Smooth muscle cell (in vitro differentiated cells): ENCODE data around the gene FAM229B. TPM values are rescaled to one million over a fixed set of nuclear protein-coding genes. Genes with fewer than 3 reads are reported as not detected.

ENCODE experiments used
- DNase-seq: peaks from one replicate; lab custom pipeline; 2025; ENCODE audit not compliant: unreplicated experiment; lab: John Stamatoyannopoulos, UW
- H2AFZ ChIP-seq: fragments of 200-600 bp; sonication (generic); 2 replicates; pipeline ENCODE4 v1.6.0; 2016; ENCODE audit warnings: antibody characterized with exemption, low read depth, mild to moderate bottlenecking
- H3F3A ChIP-seq: fragments of 200-600 bp; sonication (generic); 2 replicates; pipeline ENCODE4 v1.6.0; 2017; ENCODE audit warnings: antibody characterized with exemption, low read depth
- H3K27ac ChIP-seq: fragments of 200-600 bp; sonication (generic); 2 replicates; pipeline ENCODE4 v1.5.1; 2016; ENCODE audit warnings: low read depth, mild to moderate bottlenecking
- H3K27me3 ChIP-seq: fragments of 200-600 bp; sonication (generic); 2 replicates; pipeline ENCODE4 v1.6.1; 2016; ENCODE audit warnings: low read depth, mild to moderate bottlenecking
- H3K36me3 ChIP-seq: fragments of 200-600 bp; sonication (generic); 2 replicates; pipeline ENCODE4 v1.5.1; 2016; ENCODE audit warnings: low read depth
- H3K4me1 ChIP-seq: fragments of 200-600 bp; sonication (generic); 2 replicates; pipeline ENCODE4 v1.5.1; 2016; ENCODE audit warnings: low read depth
- H3K4me2 ChIP-seq: fragments of 200-600 bp; sonication (generic); 2 replicates; pipeline ENCODE4 v1.6.0; 2016; ENCODE audit warnings: mild to moderate bottlenecking
- H3K4me3 ChIP-seq: fragments of 200-600 bp; sonication (generic); 2 replicates; pipeline ENCODE4 v1.5.1; 2016; ENCODE audit warnings: mild to moderate bottlenecking
- H3K79me2 ChIP-seq: fragments of 200-600 bp; sonication (generic); 2 replicates; pipeline ENCODE4 v1.6.0; 2016; ENCODE audit warnings: low read depth, mild to moderate bottlenecking
- H3K9ac ChIP-seq: fragments of 200-600 bp; sonication (generic); 2 replicates; pipeline ENCODE4 v1.6.0; 2016; ENCODE audit warnings: low read depth
- H3K9me3 ChIP-seq: fragments of 200-600 bp; sonication (generic); replicated peaks from 2 replicates; pipeline ENCODE4 v1.5.1; 2016; ENCODE audit warnings: low read depth
- H4K20me1 ChIP-seq: fragments of 200-600 bp; sonication (generic); 2 replicates; pipeline ENCODE4 v1.6.0; 2016; ENCODE audit warnings: low read depth
- CTCF ChIP-seq: fragments of 200-600 bp; sonication (generic); IDR thresholded peaks from 2 replicates; pipeline ENCODE4 v1.5.1; 2017; ENCODE audit warnings: borderline replicate concordance, mild to moderate bottlenecking, antibody characterized with exemption; ENCODE audit not compliant: insufficient read depth, poor library complexity, severe bottlenecking
- WGBS: methylation state at CpG from one replicate; pipeline ENCODE4 v1.1.7; 2016; ENCODE audit warnings: low lambda C conversion rate; 5-methylcytosine and 5-hydroxymethylcytosine counted together
- polyA plus RNA-seq: library from polyadenylated mRNA; unstranded; fragments of >200 nt; fragmentation: Nextera tagmentation; extraction: Ambion mirVana; gene quantifications from 2 replicates; pipeline ENCODE4 v1.2.1, GENCODE V29; 2016
- total RNA-seq: library from RNA; depleted of rRNA; stranded (reverse); fragments of >200 nt; gene quantifications from 2 replicates; pipeline ENCODE4 v1.2.3, GENCODE V29; 2014

FAM229B gene
- total and polyA plus RNA-seq, 2 experiments from 2014 or later: 20.7 to 42.7 TPM

- no peaks in the 10 kb centered on the region for H3K36me3 ChIP-seq
- no peak overlapping the region for H3K4me3 ChIP-seq
- no peak overlapping the region for H3K9ac ChIP-seq
- no peaks in the 10 kb centered on the region for H3K4me1 ChIP-seq
- H3K9me3 ChIP-seq: no peaks in the 10 kb centered on the region
- no peak overlapping the region for H3K4me2 ChIP-seq
- no peak for TF ChIP-seq CTCF
- no peaks in the 10 kb centered on the region for H3K27me3 ChIP-seq
- H3K79me2 ChIP-seq: no peaks in the 10 kb centered on the region
- 90% methylated on average over 1 of the region's 1 CpG for WGBS
- no peak overlapping the region for H3K27ac ChIP-seq
- no peaks in the 10 kb centered on the region for H4K20me1 ChIP-seq
- H3F3A ChIP-seq: no peaks in the 10 kb centered on the region
- DNase-seq: no peak
- H2AFZ ChIP-seq: no peak overlapping the region
These were observed 36.6 kb downstream of the FAM229B start for GRCh38 chr6:112123982-112124381.

GRCh38 chr6:112128208-112128607, 40.8 kb downstream of the FAM229B start:
- WGBS: 87% methylated on average over 5 of the region's 5 CpGs
- DNase-seq: no peak
- no peaks in the 10 kb centered on the region for H3K36me3 ChIP-seq

GRCh38 chr6:112130878-112131277, 43.5 kb downstream of the FAM229B start:
- Histone ChIP-seq H3K4me3 (no peak overlapping the region), H3K27ac (no peak overlapping the region), H3K4me1 (no peaks in the 10 kb centered on the region), H3K9ac (no peak overlapping the region), H3K9me3 (no peaks in the 10 kb centered on the region), H2AFZ (no peak overlapping the region), H4K20me1 (no peaks in the 10 kb centered on the region), H3K79me2 (no peaks in the 10 kb centered on the region), H3F3A (no peaks in the 10 kb centered on the region), H3K27me3 (peaks cover 5% of the 10 kb centered on the region), H3K4me2 (no peak overlapping the region), H3K36me3 (no peaks in the 10 kb centered on the region)
- DNase-seq: no peak
- 75% methylated on average over 3 of the region's 3 CpGs for WGBS
- no peak for TF ChIP-seq CTCF

More at GRCh38 chr6:112128208-112128607, 40.8 kb downstream of the FAM229B start:
- Histone ChIP-seq H3K4me1 (no peaks in the 10 kb centered on the region), H2AFZ (no peak overlapping the region), H3K4me2 (no peak overlapping the region), H3K9me3 (no peaks in the 10 kb centered on the region), H3F3A (no peaks in the 10 kb centered on the region), H3K79me2 (no peaks in the 10 kb centered on the region), H3K4me3 (no peak overlapping the region), H3K27ac (no peak overlapping the region), H3K9ac (no peak overlapping the region), H3K27me3 (peaks cover 5% of the 10 kb centered on the region), H4K20me1 (no peaks in the 10 kb centered on the region)
- no peak for TF ChIP-seq CTCF

GRCh38 chr6:112139052-112139451, 51.7 kb downstream of the FAM229B start:
- Histone ChIP-seq H3K79me2 (no peaks in the 10 kb centered on the region), H2AFZ (no peak overlapping the region), H3K4me2 (no peak overlapping the region), H3K9ac (no peak overlapping the region), H3K4me3 (no peak overlapping the region), H3K36me3 (no peaks in the 10 kb centered on the region), H3K27ac (no peak overlapping the region), H3K27me3 (no peaks in the 10 kb centered on the region), H3F3A (no peaks in the 10 kb centered on the region), H3K4me1 (no peaks in the 10 kb centered on the region), H4K20me1 (no peaks in the 10 kb centered on the region), H3K9me3 (no peaks in the 10 kb centered on the region)
- TF ChIP-seq CTCF: no peak
- DNase-seq: no peak
- 87% methylated on average over 8 of the region's 8 CpGs for WGBS
